ENCODE measurements around the gene HOXD1.

- TF ChIP-seq YY1 (IDR thresholded peaks at IDR 0.05; ENCODE audit: low read depth) (no peak), CEBPB (IDR thresholded peaks at IDR 0.05) (no peak), FOXM1 (IDR thresholded peaks at IDR 0.05; ENCODE audit: borderline replicate concordance, low read depth) (no peak)
Observed at GRCh38 chr2:176178757-176179295, 9.6 kb upstream of the HOXD1 start.
